ENCODE data around the gene LRIT1.

The LRIT1 gene

GRCh38 chr10:84267503-84268126 is 26.3 kb upstream of the LRIT1 start:
- Histone ChIP-seq H3K4me3 (ENCODE audit: low read depth in 1 of 5, low read length in 5 of 5) (no peak overlapping the region), H3K9ac (ENCODE audit: low read length in 5 of 5) (no peak overlapping the region), H3K27me3 (ENCODE audit: control insufficient read depth in 5 of 5, insufficient read depth in 4 of 5, low read length in 5 of 5) (peaks cover 0 to 10% (median under 1%) of the 10 kb centered on the region in 5 donors), H3K36me3 (ENCODE audit: control insufficient read depth in 5 of 5, insufficient read depth in 5 of 5, low read length in 5 of 5) (no peaks in the 10 kb centered on the region), H3K27ac (ENCODE audit: low read depth, low read length) (no peak overlapping the region), H3K4me1 (ENCODE audit: control insufficient read depth in 5 of 5, insufficient read depth in 5 of 5, low read length in 5 of 5) (peaks cover 0 to 2% (median 0%) of the 10 kb centered on the region in 5 donors), H3K9me3 (ENCODE audit: control insufficient read depth in 5 of 5, low read length in 5 of 5) (no peaks in the 10 kb centered on the region)

- H3K9me3 ChIP-seq (ENCODE audit: control insufficient read depth in 5 of 5, low read length in 5 of 5): no peaks in the 10 kb centered on the region
- H3K27me3 ChIP-seq (ENCODE audit: control insufficient read depth in 5 of 5, insufficient read depth in 4 of 5, low read length in 5 of 5): peaks cover 0 to 17% (median 4%) of the 10 kb centered on the region in 5 donors
- no peak overlapping the region for H3K27ac ChIP-seq (ENCODE audit: low read depth, low read length)
- H3K4me1 ChIP-seq (ENCODE audit: control insufficient read depth in 5 of 5, insufficient read depth in 5 of 5, low read length in 5 of 5): peaks cover 0 to 2% (median 0%) of the 10 kb centered on the region in 5 donors
- no peak overlapping the region for H3K9ac ChIP-seq (ENCODE audit: low read length in 5 of 5)
- no peak overlapping the region for H3K4me3 ChIP-seq (ENCODE audit: low read depth in 1 of 5, low read length in 5 of 5)
- H3K36me3 ChIP-seq (ENCODE audit: control insufficient read depth in 5 of 5, insufficient read depth in 5 of 5, low read length in 5 of 5): no peaks in the 10 kb centered on the region
These were observed 24.1 kb upstream of the LRIT1 start for GRCh38 chr10:84265418-84265817.

GRCh38 chr10:84264611-84265141 is 23.3 kb upstream of the LRIT1 start:
- Histone ChIP-seq H3K9ac (ENCODE audit: low read length in 5 of 5) (no peak overlapping the region), H3K4me3 (ENCODE audit: low read depth in 1 of 5, low read length in 5 of 5) (no peak overlapping the region)

GRCh38 chr10:84263716-84264115 is 22.4 kb upstream of the LRIT1 start:
- Histone ChIP-seq H3K4me3 (ENCODE audit: low read depth in 1 of 5, low read length in 5 of 5) (no peak overlapping the region), H3K36me3 (ENCODE audit: control insufficient read depth in 5 of 5, insufficient read depth in 5 of 5, low read length in 5 of 5) (no peaks in the 10 kb centered on the region), H3K9me3 (ENCODE audit: control insufficient read depth in 5 of 5, low read length in 5 of 5) (no peaks in the 10 kb centered on the region), H3K27ac (ENCODE audit: low read depth, low read length) (no peak overlapping the region), H3K9ac (ENCODE audit: low read length in 5 of 5) (no peak overlapping the region), H3K27me3 (ENCODE audit: control insufficient read depth in 5 of 5, insufficient read depth in 4 of 5, low read length in 5 of 5) (peaks cover 0 to 16% (median 4%) of the 10 kb centered on the region in 5 donors), H3K4me1 (ENCODE audit: control insufficient read depth in 5 of 5, insufficient read depth in 5 of 5, low read length in 5 of 5) (peaks cover 0 to 2% (median 0%) of the 10 kb centered on the region in 5 donors)

More at GRCh38 chr10:84264611-84265141, 23.3 kb upstream of the LRIT1 start:
- H3K27me3 ChIP-seq (ENCODE audit: control insufficient read depth in 5 of 5, insufficient read depth in 4 of 5, low read length in 5 of 5): peaks cover 0 to 21% (median 4%) of the 10 kb centered on the region in 5 donors
- no peaks in the 10 kb centered on the region for H3K36me3 ChIP-seq (ENCODE audit: control insufficient read depth in 5 of 5, insufficient read depth in 5 of 5, low read length in 5 of 5)
- H3K27ac ChIP-seq (ENCODE audit: low read depth, low read length): no peak overlapping the region
- peaks cover 0 to 2% (median 0%) of the 10 kb centered on the region in 5 donors for H3K4me1 ChIP-seq (ENCODE audit: control insufficient read depth in 5 of 5, insufficient read depth in 5 of 5, low read length in 5 of 5)
- no peaks in the 10 kb centered on the region for H3K9me3 ChIP-seq (ENCODE audit: control insufficient read depth in 5 of 5, low read length in 5 of 5)

GRCh38 chr10:84262190-84262956 is 21.0 kb upstream of the LRIT1 start:
- H3K4me1 ChIP-seq (ENCODE audit: control insufficient read depth in 5 of 5, insufficient read depth in 5 of 5, low read length in 5 of 5): peaks cover 0 to 2% (median 0%) of the 10 kb centered on the region in 5 donors
- peaks cover 0 to 18% (median 2%) of the 10 kb centered on the region in 5 donors for H3K27me3 ChIP-seq (ENCODE audit: control insufficient read depth in 5 of 5, insufficient read depth in 4 of 5, low read length in 5 of 5)
- no peak overlapping the region for H3K27ac ChIP-seq (ENCODE audit: low read depth, low read length)
- no peak overlapping the region for H3K4me3 ChIP-seq (ENCODE audit: low read depth in 1 of 5, low read length in 5 of 5)
- H3K36me3 ChIP-seq (ENCODE audit: control insufficient read depth in 5 of 5, insufficient read depth in 5 of 5, low read length in 5 of 5): no peaks in the 10 kb centered on the region
- no peak overlapping the region for H3K9ac ChIP-seq (ENCODE audit: low read length in 5 of 5)
- no peaks in the 10 kb centered on the region for H3K9me3 ChIP-seq (ENCODE audit: control insufficient read depth in 5 of 5, low read length in 5 of 5)

- Histone ChIP-seq H3K9ac (ENCODE audit: low read length in 5 of 5) (no peak overlapping the region), H3K4me1 (ENCODE audit: control insufficient read depth in 5 of 5, insufficient read depth in 5 of 5, low read length in 5 of 5) (peaks cover 0 to 10% (median 9%) of the 10 kb centered on the region in 5 donors), H3K27me3 (ENCODE audit: control insufficient read depth in 5 of 5, insufficient read depth in 4 of 5, low read length in 5 of 5) (peaks cover 0 to 18% (median 0%) of the 10 kb centered on the region in 5 donors), H3K9me3 (ENCODE audit: control insufficient read depth in 5 of 5, low read length in 5 of 5) (no peaks in the 10 kb centered on the region), H3K36me3 (ENCODE audit: control insufficient read depth in 5 of 5, insufficient read depth in 5 of 5, low read length in 5 of 5) (no peaks in the 10 kb centered on the region), H3K4me3 (ENCODE audit: low read depth in 1 of 5, low read length in 5 of 5) (no peak overlapping the region), H3K27ac (ENCODE audit: low read depth, low read length) (no peak overlapping the region)
These were observed 20.0 kb upstream of the LRIT1 start for GRCh38 chr10:84261236-84261915.

GRCh38 chr10:84258034-84258695 is 16.8 kb upstream of the LRIT1 start:
- Histone ChIP-seq H3K27me3 (ENCODE audit: control insufficient read depth in 5 of 5, insufficient read depth in 4 of 5, low read length in 5 of 5) (peaks cover 0 to 18% (median 0%) of the 10 kb centered on the region in 5 donors), H3K27ac (ENCODE audit: low read depth, low read length) (no peak overlapping the region), H3K4me3 (ENCODE audit: low read depth in 1 of 5, low read length in 5 of 5) (no peak overlapping the region), H3K9ac (ENCODE audit: low read length in 5 of 5) (no peak overlapping the region), H3K36me3 (ENCODE audit: control insufficient read depth in 5 of 5, insufficient read depth in 5 of 5, low read length in 5 of 5) (no peaks in the 10 kb centered on the region), H3K4me1 (ENCODE audit: control insufficient read depth in 5 of 5, insufficient read depth in 5 of 5, low read length in 5 of 5) (peaks cover 0 to 10% (median 9%) of the 10 kb centered on the region in 5 donors), H3K9me3 (ENCODE audit: control insufficient read depth in 5 of 5, low read length in 5 of 5) (no peaks in the 10 kb centered on the region)

GRCh38 chr10:84257343-84258020 is 16.1 kb upstream of the LRIT1 start:
- no peaks in the 10 kb centered on the region for H3K36me3 ChIP-seq (ENCODE audit: control insufficient read depth in 5 of 5, insufficient read depth in 5 of 5, low read length in 5 of 5)
- no peak overlapping the region for H3K9ac ChIP-seq (ENCODE audit: low read length in 5 of 5)
- no peaks in the 10 kb centered on the region for H3K9me3 ChIP-seq (ENCODE audit: control insufficient read depth in 5 of 5, low read length in 5 of 5)
- H3K27me3 ChIP-seq (ENCODE audit: control insufficient read depth in 5 of 5, insufficient read depth in 4 of 5, low read length in 5 of 5): peaks cover 0 to 18% (median 0%) of the 10 kb centered on the region in 5 donors
- no peak overlapping the region for H3K27ac ChIP-seq (ENCODE audit: low read depth, low read length)
- H3K4me1 ChIP-seq (ENCODE audit: control insufficient read depth in 5 of 5, insufficient read depth in 5 of 5, low read length in 5 of 5): peaks cover 0 to 10% (median 9%) of the 10 kb centered on the region in 5 donors
- no peak overlapping the region for H3K4me3 ChIP-seq (ENCODE audit: low read depth in 1 of 5, low read length in 5 of 5)
